SKM-1 (cell line): ENCODE results near the gene CASP8.

Source experiments
- DNase-seq: peaks from one replicate; lab custom pipeline; 2025; ENCODE audit not compliant: unreplicated experiment; lab: John Stamatoyannopoulos, UW

The CASP8 gene

GRCh38 chr2:201242571-201243277 is 17.6 kb upstream of the CASP8 start:
- DNase-seq, result no peak

- DNase-seq, result no peak
Observed at GRCh38 chr2:201244829-201245228, 15.5 kb upstream of the CASP8 start.

- no peak for DNase-seq
Observed at GRCh38 chr2:201246280-201246679, 14.1 kb upstream of the CASP8 start.

- DNase-seq, result no peak
Observed at GRCh38 chr2:201248288-201248844, 12.0 kb upstream of the CASP8 start.

GRCh38 chr2:201249889-201250288 is 10.4 kb upstream of the CASP8 start:
- DNase-seq, result no peak

GRCh38 chr2:201250741-201251140 is 9.6 kb upstream of the CASP8 start:
- no peak for DNase-seq

- DNase-seq, result no peak
Observed at GRCh38 chr2:201254081-201254730, 6.1 kb upstream of the CASP8 start.

- DNase-seq, result no peak
Observed at GRCh38 chr2:201255408-201256033, 4.8 kb upstream of the CASP8 start.

- no peak for DNase-seq
Observed at GRCh38 chr2:201256082-201256481, 4.3 kb upstream of the CASP8 start.

- peak; percentile 90 for DNase-seq
Observed at GRCh38 chr2:201257381-201257955, 2.9 kb upstream of the CASP8 start.

- peak; percentile 94 for DNase-seq
Observed at GRCh38 chr2:201257956-201258665, 2.2 kb upstream of the CASP8 start.

GRCh38 chr2:201258666-201259615 is 1.4 kb upstream of the CASP8 start:
- peak; percentile 83 for DNase-seq

GRCh38 chr2:201261471-201261870 is 1.1 kb downstream of the CASP8 start:
- no peak for DNase-seq

GRCh38 chr2:201261906-201262305 is 1.6 kb downstream of the CASP8 start:
- DNase-seq, result no peak

- no peak for DNase-seq
Observed at GRCh38 chr2:201262718-201263117, 2.4 kb downstream of the CASP8 start.

GRCh38 chr2:201263779-201264178 is 3.4 kb downstream of the CASP8 start:
- no peak for DNase-seq

GRCh38 chr2:201264472-201265173 is 4.3 kb downstream of the CASP8 start:
- DNase-seq, result no peak

GRCh38 chr2:201266629-201267028 is 6.3 kb downstream of the CASP8 start:
- DNase-seq, result no peak
